ENCODE results near the gene ARHGAP30.

GRCh38 chr1:161007369-161007768 is 62.3 kb downstream of the ARHGAP30 start:
- TF ChIP-seq CTCF (conservative IDR thresholded peaks at IDR 0.05 in 1 of 2, IDR thresholded peaks at IDR 0.05 in 1 of 2; ENCODE audit: low read depth in 1 of 2, low read length in 2 of 2) (no peak), EZH2 (IDR thresholded peaks at IDR 0.05; ENCODE audit: low read length, missing control alignments) (no peak)

Data from fibroblast of lung (primary cell).